Retinal pigment epithelial cell (primary cell): ENCODE data around the gene PSMD3.

Experiments
- DNase-seq: peaks from one replicate; pipeline ENCODE4 v3.0.0-alpha.2; 2010; ENCODE audit warnings: low read depth
- H3K4me3 ChIP-seq: 2 replicates; pipeline ENCODE4 v1.5.1; 2011; ENCODE audit warnings: mild to moderate bottlenecking, low read length, control low read depth, moderate library complexity
- TF ChIP-seq, protein P1 (sequence below): conservative IDR thresholded peaks from 2 replicates; pipeline ENCODE4 v1.5.1; 2011; ENCODE audit warnings: low read depth, low read length, control low read depth, inconsistent platforms

The PSMD3 gene

DNA sequence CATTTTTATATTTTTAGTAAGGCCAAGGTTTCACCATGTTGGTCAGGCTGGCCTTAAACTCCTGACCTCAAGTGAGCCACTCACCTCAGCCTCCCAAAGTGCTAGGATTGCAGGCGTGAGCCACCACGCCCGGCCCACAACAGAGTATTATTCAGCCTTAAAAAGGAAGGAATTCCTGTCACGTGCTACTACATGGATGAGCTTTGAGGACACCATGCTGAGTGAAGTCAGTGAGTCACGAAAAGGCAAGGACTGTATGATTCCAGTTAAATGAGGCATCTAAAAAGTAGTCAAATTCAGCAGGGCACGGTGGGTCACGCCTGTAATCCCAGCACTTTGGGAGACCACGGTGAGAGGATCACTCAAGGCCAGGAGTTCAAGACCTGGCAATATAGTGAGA, 44.3 kb downstream of the PSMD3 start:
- TF ChIP-seq, protein P1, sequence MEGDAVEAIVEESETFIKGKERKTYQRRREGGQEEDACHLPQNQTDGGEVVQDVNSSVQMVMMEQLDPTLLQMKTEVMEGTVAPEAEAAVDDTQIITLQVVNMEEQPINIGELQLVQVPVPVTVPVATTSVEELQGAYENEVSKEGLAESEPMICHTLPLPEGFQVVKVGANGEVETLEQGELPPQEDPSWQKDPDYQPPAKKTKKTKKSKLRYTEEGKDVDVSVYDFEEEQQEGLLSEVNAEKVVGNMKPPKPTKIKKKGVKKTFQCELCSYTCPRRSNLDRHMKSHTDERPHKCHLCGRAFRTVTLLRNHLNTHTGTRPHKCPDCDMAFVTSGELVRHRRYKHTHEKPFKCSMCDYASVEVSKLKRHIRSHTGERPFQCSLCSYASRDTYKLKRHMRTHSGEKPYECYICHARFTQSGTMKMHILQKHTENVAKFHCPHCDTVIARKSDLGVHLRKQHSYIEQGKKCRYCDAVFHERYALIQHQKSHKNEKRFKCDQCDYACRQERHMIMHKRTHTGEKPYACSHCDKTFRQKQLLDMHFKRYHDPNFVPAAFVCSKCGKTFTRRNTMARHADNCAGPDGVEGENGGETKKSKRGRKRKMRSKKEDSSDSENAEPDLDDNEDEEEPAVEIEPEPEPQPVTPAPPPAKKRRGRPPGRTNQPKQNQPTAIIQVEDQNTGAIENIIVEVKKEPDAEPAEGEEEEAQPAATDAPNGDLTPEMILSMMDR, result no peak
- no peak overlapping the region for H3K4me3 ChIP-seq
- no peak for DNase-seq

DNA sequence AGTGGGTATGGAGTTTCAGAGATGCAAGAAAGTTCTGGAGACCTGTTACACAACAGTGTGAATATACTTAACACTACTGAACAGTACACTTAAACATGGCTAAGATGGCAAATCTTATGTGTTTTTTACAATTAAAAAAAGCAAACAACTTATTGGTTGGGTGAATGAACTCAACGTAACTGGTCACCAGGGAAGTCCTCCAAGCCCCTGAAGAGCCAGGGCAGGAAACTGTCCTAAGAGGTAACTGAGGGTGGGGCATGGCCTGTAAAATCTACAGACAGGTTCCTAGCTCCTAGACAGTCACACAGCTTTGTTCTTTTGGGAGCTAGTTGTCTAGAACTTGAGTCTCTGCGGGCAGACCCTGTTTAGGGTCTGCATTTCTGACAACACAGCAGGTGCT, 45.0 kb downstream of the PSMD3 start:
- DNase-seq, result no peak
- TF ChIP-seq, protein P1, result no peak
- H3K4me3 ChIP-seq, result no peak overlapping the region

DNA sequence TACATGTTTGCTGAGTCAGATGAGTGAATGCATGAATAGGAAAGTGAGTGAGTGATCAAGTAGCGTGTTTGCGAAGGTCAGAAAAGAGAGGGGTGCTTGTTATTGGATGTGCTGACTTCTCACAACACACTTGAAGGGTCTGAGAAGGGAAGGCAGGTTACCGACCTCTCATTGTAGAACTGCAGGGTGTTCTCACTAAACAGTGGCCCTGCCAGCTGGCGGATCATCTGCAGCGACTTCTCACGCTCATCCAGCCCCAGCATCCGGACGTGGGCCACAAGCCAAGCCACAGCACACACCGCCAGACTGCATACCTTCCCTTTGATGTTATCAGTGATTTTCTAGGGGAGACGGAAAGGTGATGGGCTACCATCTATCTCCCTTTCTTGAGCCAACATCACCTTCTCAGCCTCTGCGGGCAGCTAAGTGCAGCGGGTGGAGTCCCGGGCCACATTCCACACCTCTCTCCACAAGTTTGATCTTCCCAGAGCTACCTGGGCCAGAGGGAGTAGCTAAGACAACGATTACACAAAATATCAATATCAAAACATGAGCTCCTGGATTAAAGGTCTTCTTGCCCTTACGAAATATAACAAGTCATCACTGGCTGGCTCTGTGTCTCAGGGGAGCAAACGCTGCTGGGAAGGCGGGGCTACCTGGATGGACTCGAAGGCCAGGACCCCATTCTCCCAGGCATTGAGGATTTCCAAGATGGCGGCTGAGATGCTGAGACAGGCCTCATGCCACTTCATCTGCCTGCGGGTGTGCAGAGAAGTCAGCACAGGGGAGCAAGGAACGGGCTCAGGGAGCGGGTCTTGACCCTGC, 45.6 kb downstream of the PSMD3 start:
- TF ChIP-seq, protein P1, result no peak
- no peak for DNase-seq
- H3K4me3 ChIP-seq, result no peak overlapping the region

DNA sequence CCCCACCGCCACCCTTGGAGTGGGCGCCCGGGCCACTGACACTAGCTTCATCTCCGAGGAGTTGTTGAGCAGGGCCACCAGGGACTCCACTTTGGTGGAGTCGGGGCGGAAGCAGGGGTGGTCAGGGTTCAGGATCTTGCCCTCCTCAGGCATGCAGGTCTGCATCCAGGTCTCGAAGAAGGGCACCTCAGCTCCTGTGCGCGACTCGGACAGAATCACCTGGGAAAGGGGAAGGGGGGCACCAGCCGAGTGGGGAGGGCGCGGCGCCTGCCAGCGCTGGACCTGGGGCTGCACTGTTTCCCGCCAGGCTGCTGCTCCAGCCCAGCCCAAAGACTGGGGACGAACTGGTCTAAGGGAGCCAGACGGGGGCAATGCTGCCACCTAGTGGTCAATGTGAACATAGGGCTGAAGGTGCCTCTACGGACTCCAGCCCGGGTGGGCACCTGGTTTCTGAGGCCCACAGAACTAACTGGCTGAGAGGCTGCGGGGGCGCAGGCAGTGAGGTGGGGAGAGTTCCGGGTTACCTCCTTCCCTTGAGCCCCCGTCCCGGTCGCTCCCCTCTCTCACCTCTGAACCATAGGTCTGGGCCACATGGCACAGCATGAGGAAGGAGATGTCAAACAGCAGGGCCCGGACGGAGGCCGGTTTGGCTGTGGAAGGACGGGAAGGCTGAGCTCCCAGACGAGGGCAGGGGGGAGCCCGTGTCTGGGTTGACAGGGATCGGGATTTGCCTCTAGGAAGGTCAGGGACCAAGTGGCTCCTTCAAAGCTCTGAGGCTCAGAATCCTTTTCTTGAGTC, 46.4 kb downstream of the PSMD3 start:
- TF ChIP-seq, protein P1, result peak; percentile 86
- no peak for DNase-seq
- H3K4me3 ChIP-seq, result no peak overlapping the region

DNA sequence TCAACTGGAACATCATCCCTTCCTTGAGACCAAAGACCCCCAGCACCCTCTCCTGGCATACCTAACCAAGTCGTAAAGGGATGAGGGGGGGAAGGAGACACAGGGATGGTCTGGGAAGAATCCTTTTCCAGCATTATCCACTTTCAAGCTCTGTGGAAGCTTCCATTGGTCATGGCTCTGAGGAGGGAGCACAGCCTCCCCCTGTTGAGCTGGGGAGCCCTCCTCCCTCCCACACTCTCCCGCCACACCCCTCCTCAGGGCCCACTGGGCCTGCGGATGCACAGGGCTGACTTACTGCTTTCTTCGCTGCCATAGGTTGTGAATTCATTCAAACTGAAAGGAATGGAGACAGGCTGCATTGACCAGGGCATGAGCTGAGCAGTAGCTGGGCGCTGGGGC, 47.0 kb downstream of the PSMD3 start:
- DNase-seq, result no peak
- TF ChIP-seq, protein P1, result no peak
- no peak overlapping the region for H3K4me3 ChIP-seq

DNA sequence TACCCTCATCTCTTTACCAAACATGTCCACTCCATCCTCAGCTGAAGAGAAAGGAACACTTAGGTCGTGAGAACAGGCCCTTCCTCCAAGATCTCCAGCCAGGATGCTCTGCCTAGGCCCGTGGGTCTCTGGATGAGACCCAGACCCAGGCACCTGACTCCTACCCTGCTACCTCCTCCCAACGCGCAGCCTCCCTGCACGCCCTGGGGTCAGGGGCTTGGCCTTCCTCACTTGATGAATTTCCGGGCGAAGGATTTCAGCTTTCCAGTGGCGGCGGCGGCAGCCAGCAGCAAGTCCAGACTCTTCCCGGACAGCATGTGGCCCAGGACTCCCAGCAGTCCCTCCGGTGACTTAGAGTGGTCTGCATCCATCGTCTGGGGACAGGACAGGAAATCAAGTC, 48.0 kb downstream of the PSMD3 start:
- H3K4me3 ChIP-seq, result no peak overlapping the region
- DNase-seq, result no peak
- TF ChIP-seq, protein P1, result no peak
